HL-60 (cell line): Measurements from ENCODE around the gene OR6X1.

Source experiments
- DNase-seq, 2 experiments: peaks; one replicate each; pipeline ENCODE4 v3.0.0-alpha.2; 2010 to 2020; ENCODE audit warnings: low read depth in 1 of 2, low spot score in 1 of 2
- H3K27ac ChIP-seq: fragments of 250-450 bp; sonication (Bioruptor Pico); replicated peaks from 2 replicates; pipeline ENCODE4 v1.5.1; 2020; ENCODE audit warnings: mild to moderate bottlenecking, moderate library complexity
- H3K27me3 ChIP-seq: fragments of 250-450 bp; sonication (Bioruptor Pico); 2 replicates; pipeline ENCODE4 v1.5.1; 2021; ENCODE audit warnings: mild to moderate bottlenecking, moderate library complexity; ENCODE audit not compliant: insufficient read depth, poor library complexity, severe bottlenecking
- H3K4me3 ChIP-seq: replicated peaks from 2 replicates; pipeline ENCODE4 v1.5.1; 2011; ENCODE audit warnings: mild to moderate bottlenecking, control low read depth, low read length; ENCODE audit not compliant: insufficient read depth
- CTCF ChIP-seq: IDR thresholded peaks from one replicate; pipeline ENCODE4 v1.5.1; 2011; ENCODE audit warnings: low read length, control low read depth, inconsistent platforms; ENCODE audit not compliant: insufficient read depth
- GABPA ChIP-seq: IDR thresholded peaks from 2 replicates; pipeline ENCODE4 v1.6.1; 2012; ENCODE audit warnings: low read depth
- POLR2AphosphoS5 ChIP-seq: IDR thresholded peaks from 2 replicates; pipeline ENCODE4 v1.6.1; 2012; ENCODE audit warnings: low read depth
- REST ChIP-seq: IDR thresholded peaks from 2 replicates; pipeline ENCODE4 v1.6.1; 2012; ENCODE audit warnings: low read depth; ENCODE audit not compliant: insufficient replicate concordance
- SPI1 ChIP-seq: IDR thresholded peaks from 2 replicates; pipeline ENCODE4 v1.6.1; 2012; ENCODE audit warnings: low read depth, mild to moderate bottlenecking, borderline replicate concordance

The OR6X1 gene

DNA sequence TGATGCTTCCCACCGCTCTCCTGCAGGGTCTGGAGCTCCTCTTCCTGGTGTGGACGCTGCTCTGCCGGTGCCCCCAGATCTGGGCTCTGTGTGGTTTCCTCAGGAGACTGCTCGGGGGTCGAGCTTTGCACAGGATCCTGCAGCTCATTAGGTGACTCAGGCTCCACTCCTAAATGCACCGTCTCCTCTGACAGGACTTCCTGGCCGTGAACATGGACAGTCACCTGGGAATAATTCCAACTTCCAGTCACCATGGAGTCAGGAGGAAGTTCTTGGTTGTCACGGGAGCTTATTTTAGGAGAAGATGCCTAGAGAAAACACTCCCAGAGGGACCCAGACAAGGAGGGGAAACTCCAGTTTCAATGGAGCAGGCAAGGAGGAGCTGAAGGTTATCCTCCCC lies 24.7 kb downstream of the OR6X1 start:
- H3K4me3 ChIP-seq: no peak overlapping the region
- TF ChIP-seq POLR2AphosphoS5: no peak
- H3K27ac ChIP-seq: no peak overlapping the region
- H3K27me3 ChIP-seq: no peaks in the 10 kb centered on the region
- no peak for DNase-seq

DNA sequence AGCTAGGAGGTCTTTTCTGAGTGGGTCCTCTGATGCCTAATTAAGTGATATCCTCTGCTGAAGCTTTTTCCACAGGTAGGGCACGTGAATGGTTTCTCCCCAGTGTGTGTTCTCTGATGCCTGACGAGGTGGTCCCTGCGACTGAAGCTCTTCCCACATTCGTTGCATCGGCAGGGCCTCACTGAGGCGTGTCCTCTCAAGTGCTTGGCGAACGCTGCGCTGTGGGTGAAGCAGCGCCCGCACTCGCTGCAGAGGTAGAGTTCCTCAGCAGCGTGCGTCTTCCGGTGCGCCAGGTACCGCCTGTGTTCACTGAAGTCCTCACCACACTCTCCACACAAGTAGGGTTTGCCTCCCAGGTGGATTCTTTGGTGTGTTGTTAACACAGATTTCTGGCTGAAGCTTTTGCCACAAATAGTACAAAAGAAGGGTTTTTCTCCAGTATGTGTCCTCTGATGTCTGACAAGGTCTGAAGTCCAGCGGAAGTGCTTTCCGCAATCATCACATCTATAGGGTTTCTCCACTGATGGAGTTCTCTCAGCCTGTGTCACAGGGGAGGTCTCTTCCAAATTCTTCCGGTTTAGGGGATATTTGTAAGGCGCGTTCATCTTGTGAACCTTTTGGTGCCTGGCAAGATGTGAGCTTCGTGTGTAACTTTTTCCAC lies 28.2 kb downstream of the OR6X1 start:
- H3K4me3 ChIP-seq: no peak overlapping the region
- DNase-seq: no peak
- no peaks in the 10 kb centered on the region for H3K27me3 ChIP-seq
- TF ChIP-seq GABPA (no peak), REST (no peak), CTCF (no peak), POLR2AphosphoS5 (no peak), SPI1 (no peak)
- no peak overlapping the region for H3K27ac ChIP-seq

DNA sequence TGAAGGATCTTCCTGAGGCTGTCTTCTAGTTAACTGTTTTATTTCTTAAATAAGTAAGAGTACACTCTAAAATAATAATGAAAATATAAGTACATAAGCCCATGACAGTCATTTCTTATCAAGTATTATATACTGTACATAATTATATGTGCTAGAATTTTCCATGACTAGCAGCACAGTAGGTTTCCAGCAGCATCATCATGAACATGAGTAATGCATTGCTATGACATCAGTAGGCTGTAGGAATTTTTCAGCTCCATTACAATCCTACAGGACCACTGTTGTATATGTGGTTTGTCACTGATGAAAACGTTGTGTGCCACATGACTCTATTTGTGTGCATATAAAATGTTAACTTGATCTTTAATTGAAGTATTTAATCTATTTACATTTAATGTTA lies 34.9 kb downstream of the OR6X1 start:
- Histone ChIP-seq H3K27me3 (no peaks in the 10 kb centered on the region), H3K27ac (no peak overlapping the region), H3K4me3 (no peak overlapping the region)
- no peak for DNase-seq
- no peak for TF ChIP-seq SPI1
- TF ChIP-seq GABPA: no peak
- no peak for TF ChIP-seq CTCF
- no peak for TF ChIP-seq REST
- no peak for TF ChIP-seq POLR2AphosphoS5

DNA sequence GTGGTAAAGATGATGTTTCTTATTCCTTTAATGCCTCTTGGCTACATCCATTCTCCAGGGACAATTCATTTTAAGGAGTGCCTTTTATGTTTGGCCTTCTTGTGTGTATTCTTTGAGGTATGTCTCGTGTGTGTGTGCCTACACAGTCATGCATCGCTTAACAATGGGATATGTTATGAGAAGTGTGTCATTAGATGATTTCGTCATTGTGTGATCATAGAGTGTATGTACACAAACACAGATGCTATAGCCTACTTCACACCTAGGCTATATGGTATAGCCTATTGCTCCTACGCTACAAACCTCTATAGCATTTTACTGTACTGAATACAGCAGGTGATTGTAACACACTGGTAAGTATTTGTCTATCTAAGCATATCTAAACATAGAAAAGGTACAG lies 35.8 kb downstream of the OR6X1 start:
- DNase-seq: no peak
- Histone ChIP-seq H3K27ac (no peak overlapping the region), H3K27me3 (no peaks in the 10 kb centered on the region), H3K4me3 (no peak overlapping the region)
- TF ChIP-seq POLR2AphosphoS5 (no peak), GABPA (no peak), REST (no peak), CTCF (no peak), SPI1 (no peak)
